Measurements from ENCODE around the gene PRRC2A.

DNA sequence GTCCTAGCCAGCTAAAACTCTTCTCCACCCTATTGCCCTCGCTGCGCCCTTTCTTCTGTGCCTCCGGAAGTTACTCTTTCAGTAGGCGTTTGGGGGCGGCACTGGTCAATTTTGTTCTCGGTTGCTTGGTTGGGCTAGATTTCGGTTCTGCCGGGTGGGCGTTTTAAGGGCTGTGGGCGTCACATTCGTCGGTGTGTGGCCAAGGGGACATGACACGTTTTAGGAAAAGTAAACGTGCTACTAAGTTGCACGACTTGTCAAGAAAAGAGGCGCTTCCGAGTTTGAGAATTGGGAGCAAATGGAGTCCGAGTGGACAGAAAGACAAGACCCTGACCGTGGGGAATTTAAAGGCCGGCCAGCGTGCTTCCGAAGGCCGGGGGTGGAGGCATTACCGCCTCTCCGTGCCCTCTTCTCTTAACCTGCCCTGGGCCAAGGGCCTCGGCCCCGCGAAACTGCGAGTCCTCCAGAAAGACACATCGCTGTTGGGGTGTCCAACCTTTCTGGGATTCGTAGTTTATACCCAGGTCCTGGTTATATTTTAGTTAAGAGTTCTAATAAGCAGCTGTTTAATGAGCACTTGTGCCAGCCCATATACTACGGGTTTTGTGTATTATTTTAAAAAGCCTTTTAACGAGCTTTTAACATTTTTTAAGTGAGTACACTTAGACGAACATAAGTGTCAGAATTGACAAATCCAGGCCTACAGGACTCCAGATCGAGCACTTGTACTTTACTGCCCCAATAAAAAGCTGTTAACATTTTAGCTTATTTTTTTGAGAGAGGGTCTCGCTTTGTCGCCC lies 32.6 kb downstream of the PRRC2A start:
- peak in 2 of 3 donors; percentile 78 to 80 for TF ChIP-seq POLR2AphosphoS5 (IDR thresholded peaks at IDR 0.05)
- TF ChIP-seq, protein P1, sequence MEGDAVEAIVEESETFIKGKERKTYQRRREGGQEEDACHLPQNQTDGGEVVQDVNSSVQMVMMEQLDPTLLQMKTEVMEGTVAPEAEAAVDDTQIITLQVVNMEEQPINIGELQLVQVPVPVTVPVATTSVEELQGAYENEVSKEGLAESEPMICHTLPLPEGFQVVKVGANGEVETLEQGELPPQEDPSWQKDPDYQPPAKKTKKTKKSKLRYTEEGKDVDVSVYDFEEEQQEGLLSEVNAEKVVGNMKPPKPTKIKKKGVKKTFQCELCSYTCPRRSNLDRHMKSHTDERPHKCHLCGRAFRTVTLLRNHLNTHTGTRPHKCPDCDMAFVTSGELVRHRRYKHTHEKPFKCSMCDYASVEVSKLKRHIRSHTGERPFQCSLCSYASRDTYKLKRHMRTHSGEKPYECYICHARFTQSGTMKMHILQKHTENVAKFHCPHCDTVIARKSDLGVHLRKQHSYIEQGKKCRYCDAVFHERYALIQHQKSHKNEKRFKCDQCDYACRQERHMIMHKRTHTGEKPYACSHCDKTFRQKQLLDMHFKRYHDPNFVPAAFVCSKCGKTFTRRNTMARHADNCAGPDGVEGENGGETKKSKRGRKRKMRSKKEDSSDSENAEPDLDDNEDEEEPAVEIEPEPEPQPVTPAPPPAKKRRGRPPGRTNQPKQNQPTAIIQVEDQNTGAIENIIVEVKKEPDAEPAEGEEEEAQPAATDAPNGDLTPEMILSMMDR (IDR thresholded peaks at IDR 0.05): peak in 1 of 7 experiments; percentile 3
- TF ChIP-seq POLR2A (IDR thresholded peaks at IDR 0.05): peak in 1 of 4 donors; percentile 37
